H9 (cell line): ENCODE results near the gene CXCL14. TPM values are rescaled to one million over a fixed set of nuclear protein-coding genes. Genes with fewer than 3 reads are reported as not detected.

ENCODE experiments used
- DNase-seq: peaks from one replicate; pipeline ENCODE4 v3.0.0-alpha.2; 2017
- H2AFZ ChIP-seq: one replicate; pipeline ENCODE4 v1.6.1; 2013; ENCODE audit warnings: mild to moderate bottlenecking, low read length, control low read depth, moderate library complexity
- H2AK5ac ChIP-seq: 2 replicates; pipeline ENCODE4 v1.6.1; 2013; ENCODE audit warnings: low read length, control low read depth, mixed read lengths; ENCODE audit not compliant: insufficient read length
- H2BK120ac ChIP-seq: one replicate; pipeline ENCODE4 v1.6.1; 2013; ENCODE audit warnings: low read depth, mild to moderate bottlenecking, low read length, control low read depth, inconsistent platforms; ENCODE audit not compliant: poor library complexity, severe bottlenecking
- H2BK12ac ChIP-seq: 2 replicates; pipeline ENCODE4 v1.6.1; 2013; ENCODE audit warnings: low read length, control low read depth, mixed read lengths, low read depth; ENCODE audit not compliant: insufficient read length
- H2BK15ac ChIP-seq: 2 replicates; pipeline ENCODE4 v1.6.1; 2013; ENCODE audit warnings: low read depth, low read length, control low read depth
- H2BK20ac ChIP-seq: one replicate; pipeline ENCODE4 v1.6.1; 2013; ENCODE audit warnings: low read depth, mild to moderate bottlenecking, low read length, control low read depth, inconsistent platforms; ENCODE audit not compliant: poor library complexity, severe bottlenecking
- H2BK5ac ChIP-seq: 2 replicates; pipeline ENCODE4 v1.6.1; 2013; ENCODE audit warnings: low read length, control low read depth, mixed read lengths; ENCODE audit not compliant: insufficient read length
- H3K14ac ChIP-seq: 2 replicates; pipeline ENCODE4 v1.6.1; 2013; ENCODE audit warnings: low read length, control low read depth; ENCODE audit not compliant: insufficient read depth
- H3K18ac ChIP-seq: 2 replicates; pipeline ENCODE4 v1.6.1; 2013; ENCODE audit warnings: low read depth, mild to moderate bottlenecking, mixed read lengths, low read length, control low read depth; ENCODE audit not compliant: insufficient read length
- H3K23ac ChIP-seq: 2 replicates; pipeline ENCODE4 v1.6.1; 2013; ENCODE audit warnings: low read length, control low read depth, mixed read lengths, low read depth; ENCODE audit not compliant: insufficient read length
- H3K23me2 ChIP-seq: 2 replicates; pipeline ENCODE4 v1.6.1; 2013; ENCODE audit warnings: low read depth, mild to moderate bottlenecking, mixed read lengths, low read length, control low read depth; ENCODE audit not compliant: insufficient read length, poor library complexity, severe bottlenecking
- H3K27ac ChIP-seq: 2 replicates; pipeline ENCODE4 v1.5.1; 2013; ENCODE audit warnings: low read length, control low read depth, mixed read lengths, low read depth; ENCODE audit not compliant: insufficient read length
- H3K27me3 ChIP-seq: 2 replicates; pipeline ENCODE4 v1.6.1; 2013; ENCODE audit warnings: low read length, control low read depth, inconsistent platforms; ENCODE audit not compliant: insufficient read depth
- H3K4ac ChIP-seq: 2 replicates; pipeline ENCODE4 v1.6.1; 2013; ENCODE audit warnings: low read depth, mild to moderate bottlenecking, control low read depth, inconsistent platforms, low read length, moderate library complexity
- H3K4me1 ChIP-seq: 2 replicates; pipeline ENCODE4 v1.6.1; 2013; ENCODE audit warnings: low read length, control low read depth, inconsistent platforms; ENCODE audit not compliant: insufficient read depth
- H3K4me2 ChIP-seq: 2 replicates; pipeline ENCODE4 v1.6.1; 2013; ENCODE audit warnings: low read length, control low read depth, mixed read lengths; ENCODE audit not compliant: insufficient read length, insufficient read depth
- H3K56ac ChIP-seq: 2 replicates; pipeline ENCODE4 v1.6.1; 2013; ENCODE audit warnings: low read depth, mild to moderate bottlenecking, mixed read lengths, low read length, control low read depth; ENCODE audit not compliant: insufficient read length
- H3K79me1 ChIP-seq: 2 replicates; pipeline ENCODE4 v1.6.1; 2013; ENCODE audit warnings: low read depth, mild to moderate bottlenecking, moderate library complexity, low read length, control low read depth, inconsistent platforms; ENCODE audit not compliant: insufficient read depth, poor library complexity, severe bottlenecking
- H3K79me2 ChIP-seq: 2 replicates; pipeline ENCODE4 v1.6.1; 2013; ENCODE audit warnings: low read length, control low read depth, inconsistent platforms; ENCODE audit not compliant: insufficient read depth
- H3K9ac ChIP-seq: 2 replicates; pipeline ENCODE4 v1.6.1; 2013; ENCODE audit warnings: low read length, control low read depth, mixed read lengths; ENCODE audit not compliant: insufficient read length; ENCODE audit errors: extremely low read depth
- H3K9me3 ChIP-seq: one replicate; pipeline ENCODE4 v1.6.1; 2013; ENCODE audit warnings: low read depth, low read length, inconsistent platforms; ENCODE audit not compliant: control insufficient read depth
- H3T11ph ChIP-seq: one replicate; pipeline ENCODE4 v1.6.1; 2013; ENCODE audit warnings: mild to moderate bottlenecking, low read length, control low read depth, inconsistent platforms
- H4K20me1 ChIP-seq: one replicate; pipeline ENCODE4 v1.6.1; 2013; ENCODE audit not compliant: control insufficient read depth, insufficient read length, insufficient read depth
- H4K5ac ChIP-seq: 2 replicates; pipeline ENCODE4 v1.6.1; 2013; ENCODE audit warnings: low read depth, mild to moderate bottlenecking, mixed read lengths, low read length, control low read depth; ENCODE audit not compliant: insufficient read length
- H4K8ac ChIP-seq: replicated peaks from 2 replicates; pipeline ENCODE4 v1.6.1; 2013; ENCODE audit warnings: low read length, control low read depth, mixed read lengths, low read depth; ENCODE audit not compliant: insufficient read length
- H4K91ac ChIP-seq: 2 replicates; pipeline ENCODE4 v1.6.1; 2013; ENCODE audit warnings: low read depth, mild to moderate bottlenecking, moderate library complexity, mixed read lengths, low read length, control low read depth; ENCODE audit not compliant: insufficient read length
- H3K27ac Mint-ChIP-seq, 3 experiments: 2 replicates in 2 of 3; 3 replicates in 1 of 3; pipeline ENCODE4 v1.8.0; 2020 to 2021; ENCODE audit warnings: mixed read lengths in 3 of 3, mild to moderate bottlenecking in 1 of 3, moderate library complexity in 1 of 3
- H3K27me3 Mint-ChIP-seq: 2 replicates; pipeline ENCODE4 v1.8.0; 2021; ENCODE audit warnings: low read depth, mild to moderate bottlenecking, moderate library complexity, mixed read lengths
- H3K36me3 Mint-ChIP-seq, 3 experiments: 2 replicates in 2 of 3; 3 replicates in 1 of 3; pipeline ENCODE4 v1.8.0; 2020 to 2021; ENCODE audit warnings: low read depth in 3 of 3, mixed read lengths in 3 of 3; ENCODE audit not compliant: insufficient read depth in 1 of 3
- H3K4me1 Mint-ChIP-seq, 2 experiments: 2 replicates each; pipeline ENCODE4 v1.8.0; 2020; ENCODE audit warnings: mixed read lengths in 2 of 2
- H3K4me3 Mint-ChIP-seq, 2 experiments: 2 replicates in 1 of 2; 3 replicates in 1 of 2; pipeline ENCODE4 v1.8.0; 2020 to 2021; ENCODE audit warnings: mild to moderate bottlenecking in 2 of 2, mixed read lengths in 2 of 2, moderate library complexity in 1 of 2
- H3K9me3 Mint-ChIP-seq, 2 experiments: 2 replicates in 1 of 2; 3 replicates in 1 of 2; pipeline ENCODE4 v1.8.0; 2020; ENCODE audit warnings: mild to moderate bottlenecking in 2 of 2, mixed read lengths in 2 of 2, moderate library complexity in 1 of 2
- CTCF ChIP-seq: fragments of 200-600 bp; sonication (generic); conservative IDR thresholded peaks from 3 replicates; pipeline ENCODE4 v1.8.0; 2021; ENCODE audit warnings: antibody characterized with exemption, mild to moderate bottlenecking
- WGBS: extraction: QIAGEN DNeasy Blood & Tissue Kit; methylation state at CpG from one replicate; pipeline ENCODE4 v1.1.7; 2013; ENCODE audit warnings: missing lambda C conversion rate, low lambda C conversion rate, mixed read lengths; ENCODE audit not compliant: insufficient read length; ENCODE audit errors: extremely low coverage; 5-methylcytosine and 5-hydroxymethylcytosine counted together
- total RNA-seq: library from RNA; stranded (reverse); gene quantifications from 2 replicates; pipeline ENCODE4 v1.2.1, GENCODE V29; 2021

The CXCL14 gene
- total RNA-seq, 1 experiment from 2014 or later: 1.1 TPM

DNA sequence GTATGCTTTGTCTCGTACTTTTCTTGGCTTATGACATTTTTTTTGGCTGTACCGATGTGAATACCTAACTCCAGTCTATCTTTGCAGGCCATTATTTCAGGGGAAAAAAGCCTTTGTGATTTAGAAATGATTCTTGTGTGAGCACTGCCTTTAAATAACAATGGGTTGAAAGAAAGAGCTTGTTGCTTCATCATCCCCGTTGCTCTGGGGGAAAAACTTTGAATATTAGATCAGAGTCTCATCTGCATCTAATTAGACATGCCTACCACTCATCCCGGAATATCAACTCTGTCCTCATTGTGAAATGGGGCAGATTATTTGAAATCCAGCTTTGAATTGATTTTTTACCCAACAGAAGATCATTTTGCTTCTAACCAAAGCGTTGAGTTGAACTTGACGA lies 13.5 kb downstream of the CXCL14 start:
- Histone ChIP-seq H3T11ph (no peak overlapping the region), H3K23me2 (no peaks in the 10 kb centered on the region), H3K79me2 (no peaks in the 10 kb centered on the region), H3K4me1 (peaks cover 10% of the 10 kb centered on the region; the same call in 1 of the 2 replicates), H2AFZ (no peak overlapping the region), H3K18ac (no peak overlapping the region), H3K4ac (no peak overlapping the region), H2AK5ac (no peak overlapping the region), H3K14ac (no peak overlapping the region), H2BK15ac (no peak overlapping the region), H4K5ac (no peak overlapping the region), H3K56ac (no peak overlapping the region), H4K8ac (no peak overlapping the region), H2BK5ac (no peak overlapping the region), H3K23ac (no peak overlapping the region), H3K27ac (no peak overlapping the region), H3K9ac (no peak overlapping the region), H3K4me2 (no peak overlapping the region), H3K27me3 (no peaks in the 10 kb centered on the region), H3K79me1 (no peaks in the 10 kb centered on the region), H3K9me3 (no peaks in the 10 kb centered on the region), H2BK20ac (no peak overlapping the region), H4K91ac (no peak overlapping the region), H2BK12ac (no peak overlapping the region), H4K20me1 (no peaks in the 10 kb centered on the region), H2BK120ac (no peak overlapping the region)
- TF ChIP-seq CTCF: no peak
- Mint-ChIP-seq H3K4me1 (peaks cover 38 to 43% of the 10 kb centered on the region in 2 experiments), H3K9me3 (no peaks in the 10 kb centered on the region), H3K36me3 (no peaks in the 10 kb centered on the region), H3K27ac (peak overlapping the region in 1 of 3 experiments; percentile 68; a peak in 1 of 7 replicates), H3K4me3 (peak overlapping the region in 1 of 2 experiments; percentile 11; a peak in 1 of 5 replicates), H3K27me3 (peaks cover 44% of the 10 kb centered on the region)
- no CpG with 5 or more reads among the region's 6 CpGs for WGBS
- no peak for DNase-seq
